GM18951 (cell line): Measurements from ENCODE around the gene TCF7L1.
"Not testable (repeated sequence)": the region's sequence is repeated elsewhere in the genome, so short reads cannot be mapped to it uniquely, and the experiment has no call there.

ENCODE experiments used
- POLR2A ChIP-seq: IDR thresholded peaks from 4 replicates; pipeline ENCODE4 v1.6.1; 2011; ENCODE audit warnings: mild to moderate bottlenecking; ENCODE audit not compliant: insufficient read length, insufficient read depth; ENCODE audit errors: extremely low read depth
- in situ Hi-C: fragments of 300-500 bp; cut with MboI; formaldehyde crosslinking; loops from one replicate; pipeline ENCODE4 v1.12.0; 2022; ENCODE audit warnings: low sequenced_read_pairs, mixed read lengths, inconsistent platforms; ENCODE audit not compliant: unreplicated experiment

Gene TCF7L1

GRCh38 chr2:85114586-85115330 lies 18.4 kb upstream of the TCF7L1 start:
- TF ChIP-seq POLR2A, result no peak
- in situ Hi-C loops, result no loop called here

GRCh38 chr2:85116207-85116606 lies 17.0 kb upstream of the TCF7L1 start:
- in situ Hi-C loops, result no loop called here
- no peak for TF ChIP-seq POLR2A

GRCh38 chr2:85119900-85120299 lies 13.3 kb upstream of the TCF7L1 start:
- in situ Hi-C loops, result no loop called here
- no peak for TF ChIP-seq POLR2A

GRCh38 chr2:85120363-85120762 lies 12.8 kb upstream of the TCF7L1 start:
- no peak for TF ChIP-seq POLR2A
- in situ Hi-C loops, result no loop called here

GRCh38 chr2:85126462-85126861 lies 6.7 kb upstream of the TCF7L1 start:
- in situ Hi-C loops, result not testable (repeated sequence)

GRCh38 chr2:85129861-85130260 lies 3.3 kb upstream of the TCF7L1 start:
- no peak for TF ChIP-seq POLR2A
- in situ Hi-C loops, result no loop called here

- in situ Hi-C loops, result no loop called here
Observed at GRCh38 chr2:85130407-85130806, 2.8 kb upstream of the TCF7L1 start.

GRCh38 chr2:85131116-85131515 lies 2.1 kb upstream of the TCF7L1 start:
- TF ChIP-seq POLR2A, result no peak
- in situ Hi-C loops, result no loop called here

More at GRCh38 chr2:85130407-85130806, 2.8 kb upstream of the TCF7L1 start:
- TF ChIP-seq POLR2A, result no peak

- in situ Hi-C loops, result no loop called here
Observed at GRCh38 chr2:85132397-85132796, 795 bp upstream of the TCF7L1 start.

GRCh38 chr2:85133751-85134254 lies 611 bp downstream of the TCF7L1 start:
- no peak for TF ChIP-seq POLR2A
- in situ Hi-C loops, result no loop called here

More at GRCh38 chr2:85132397-85132796, 795 bp upstream of the TCF7L1 start:
- no peak for TF ChIP-seq POLR2A

- TF ChIP-seq POLR2A, result no peak
- in situ Hi-C loops, result no loop called here
Observed at GRCh38 chr2:85134255-85134895, 1.2 kb downstream of the TCF7L1 start.

GRCh38 chr2:85134896-85135659 lies 1.9 kb downstream of the TCF7L1 start:
- in situ Hi-C loops, result no loop called here
- TF ChIP-seq POLR2A, result no peak

GRCh38 chr2:85135660-85135914 lies 2.4 kb downstream of the TCF7L1 start:
- in situ Hi-C loops, result no loop called here
- no peak for TF ChIP-seq POLR2A

- in situ Hi-C loops, result no loop called here
- no peak for TF ChIP-seq POLR2A
Observed at GRCh38 chr2:85137156-85137555, 4.0 kb downstream of the TCF7L1 start.
